ENCODE measurements around the gene IL20RA.

- no peak for TF ChIP-seq POLR2A (IDR thresholded peaks at IDR 0.05; ENCODE audit: low read length)
- no peak for TF ChIP-seq GATA1 (IDR thresholded peaks at IDR 0.05; ENCODE audit: low read depth, low read length)
These were observed 89.6 kb downstream of the IL20RA start for GRCh38 chr6:136955123-136955522.

Data from erythroblast (primary cell).